Epithelial cell of esophagus (primary cell): Measurements from ENCODE around the gene C6orf89.

Source experiments
- DNase-seq: peaks from one replicate; pipeline ENCODE4 v3.0.0; 2010; ENCODE audit warnings: low read depth
- H3K4me3 ChIP-seq: 2 replicates; pipeline ENCODE4 v1.5.1; 2011; ENCODE audit warnings: mild to moderate bottlenecking, low read length, control low read depth
- CTCF ChIP-seq: IDR thresholded peaks from 2 replicates; pipeline ENCODE4 v1.5.1; 2011; ENCODE audit warnings: low read depth, mild to moderate bottlenecking, low read length, control low read depth, inconsistent platforms; ENCODE audit not compliant: insufficient read depth; ENCODE audit errors: missing control alignments

The C6orf89 gene

GRCh38 chr6:36873612-36874442 is 11.9 kb upstream of the C6orf89 start:
- DNase-seq: peak; percentile 40
- peak; percentile 53 for TF ChIP-seq CTCF
- peak overlapping the region; percentile 93 for H3K4me3 ChIP-seq

- peak within 1 kb of the TSS; percentile 93 for H3K4me3 ChIP-seq
- no peak for TF ChIP-seq CTCF
- peak; percentile 86 for DNase-seq
Observed at GRCh38 chr6:36874443-36875249, 11.1 kb upstream of the C6orf89 start, which contains the start of gene PPIL1. Gene PPIL1 (minus strand): TSS chr6:36874803. CDS start chr6:36874772, 31 bp downstream.

- DNase-seq: no peak
- peak overlapping the region; percentile 93 for H3K4me3 ChIP-seq
- TF ChIP-seq CTCF: no peak
Observed at GRCh38 chr6:36875250-36875633, 10.5 kb upstream of the C6orf89 start.

GRCh38 chr6:36884610-36885009 is 1.1 kb upstream of the C6orf89 start:
- H3K4me3 ChIP-seq: no peak overlapping the region
- no peak for DNase-seq
- no peak for TF ChIP-seq CTCF

GRCh38 chr6:36886950-36887618 is 1.3 kb downstream of the C6orf89 start:
- H3K4me3 ChIP-seq: peak overlapping the region; percentile 82
- no peak for DNase-seq
- TF ChIP-seq CTCF: no peak

- TF ChIP-seq CTCF: no peak
- H3K4me3 ChIP-seq: no peak overlapping the region
- no peak for DNase-seq
Observed at GRCh38 chr6:36888115-36888643, 2.4 kb downstream of the C6orf89 start.
